HG03025 (cell line): ENCODE results near the gene GRIN2C.

Experiments used
- ATAC-seq: cut with Tn5 transposase; IDR thresholded peaks from one replicate; pipeline ENCODE4 v1.9.1; 2021; ENCODE audit warnings: mild to moderate bottlenecking, moderate library complexity; ENCODE audit not compliant: unreplicated experiment, low FRiP score

GRIN2C gene

DNA sequence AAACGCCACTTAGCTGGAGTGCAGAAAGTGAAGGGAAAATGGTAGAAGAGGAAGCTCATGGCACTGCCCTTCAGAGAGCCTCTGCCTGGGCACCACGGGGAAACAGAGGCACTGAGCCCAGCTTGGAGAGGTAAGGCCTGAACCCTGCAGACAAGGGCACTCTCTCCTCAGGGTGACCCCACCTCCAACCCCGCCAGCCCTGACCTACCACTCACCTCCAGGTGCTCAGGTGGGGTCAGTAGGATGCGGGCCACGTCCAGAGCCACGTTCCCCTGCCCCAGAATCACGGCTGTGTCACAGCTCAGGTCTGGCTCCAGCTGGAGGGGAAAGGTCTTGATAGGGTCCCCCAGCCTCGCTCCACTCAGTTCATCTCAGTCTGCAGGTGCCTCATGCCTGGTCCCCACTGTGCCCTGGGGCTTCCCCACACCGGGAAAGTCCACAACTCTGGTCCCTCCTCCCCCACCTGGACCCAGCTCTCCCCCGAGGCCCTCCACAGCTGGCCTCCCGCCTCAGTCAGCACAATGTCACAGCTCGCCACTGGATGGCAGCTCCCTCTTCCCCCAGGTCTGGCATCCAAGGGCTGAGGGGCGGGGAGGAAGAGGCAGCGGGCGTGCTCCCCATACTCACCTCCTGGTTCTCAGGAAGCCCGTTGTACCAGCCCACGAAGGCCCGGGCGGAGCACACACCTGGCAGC lies 6.0 kb upstream of the GRIN2C start:
- ATAC-seq: no peak

DNA sequence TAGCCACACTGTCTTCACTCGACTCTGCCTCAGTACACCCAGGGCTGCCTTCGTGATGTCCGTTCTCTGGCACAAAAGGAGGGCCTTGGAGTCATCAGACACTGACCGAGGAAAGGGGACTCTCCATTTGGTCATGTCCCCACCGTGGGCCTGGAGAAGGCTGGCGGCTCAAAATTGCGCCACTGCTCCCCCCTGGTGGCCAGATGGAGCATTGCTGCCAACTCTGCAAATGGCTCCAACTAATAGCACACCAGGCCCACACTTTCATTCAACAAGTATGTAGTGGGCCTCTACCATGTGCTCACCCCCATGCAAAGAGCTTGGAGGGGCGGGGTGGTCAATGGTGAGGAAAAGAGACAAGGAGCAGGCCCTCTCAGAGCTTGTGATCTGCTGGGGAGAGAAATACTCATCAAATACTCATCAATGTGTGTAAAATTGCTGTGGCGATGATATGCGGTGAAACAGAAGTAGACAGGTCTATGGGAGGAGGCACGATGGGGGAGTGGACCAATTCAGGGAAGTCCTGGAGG lies 5.2 kb upstream of the GRIN2C start:
- ATAC-seq: no peak

DNA sequence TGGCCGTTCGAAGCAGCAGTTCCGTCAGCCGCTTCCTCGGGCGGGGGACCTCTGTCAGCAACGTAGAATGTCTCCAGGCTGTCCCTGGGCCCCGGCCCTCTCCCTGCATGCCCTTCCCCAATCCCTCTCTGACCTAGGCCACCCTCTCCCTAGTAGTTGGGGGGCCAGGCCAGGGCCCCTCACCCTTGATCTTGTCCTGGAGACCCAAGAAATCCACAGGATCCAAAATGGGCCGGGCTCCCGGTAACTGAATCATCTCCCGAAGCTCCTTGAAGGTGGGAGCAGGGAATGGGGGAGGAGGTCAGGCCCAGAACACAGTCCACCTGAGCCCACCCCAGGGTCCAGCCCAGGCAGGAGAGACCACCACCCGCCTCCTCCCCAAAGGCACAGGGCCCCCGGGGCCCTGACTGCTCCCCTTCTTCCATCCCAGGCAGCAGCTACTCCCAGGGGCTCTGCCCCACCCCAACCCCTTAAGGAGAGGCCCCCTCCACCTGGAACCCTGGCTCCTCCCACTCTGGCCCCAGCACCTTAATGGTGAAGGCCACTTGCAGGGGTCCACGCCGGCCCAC lies 4.7 kb upstream of the GRIN2C start:
- no peak for ATAC-seq

DNA sequence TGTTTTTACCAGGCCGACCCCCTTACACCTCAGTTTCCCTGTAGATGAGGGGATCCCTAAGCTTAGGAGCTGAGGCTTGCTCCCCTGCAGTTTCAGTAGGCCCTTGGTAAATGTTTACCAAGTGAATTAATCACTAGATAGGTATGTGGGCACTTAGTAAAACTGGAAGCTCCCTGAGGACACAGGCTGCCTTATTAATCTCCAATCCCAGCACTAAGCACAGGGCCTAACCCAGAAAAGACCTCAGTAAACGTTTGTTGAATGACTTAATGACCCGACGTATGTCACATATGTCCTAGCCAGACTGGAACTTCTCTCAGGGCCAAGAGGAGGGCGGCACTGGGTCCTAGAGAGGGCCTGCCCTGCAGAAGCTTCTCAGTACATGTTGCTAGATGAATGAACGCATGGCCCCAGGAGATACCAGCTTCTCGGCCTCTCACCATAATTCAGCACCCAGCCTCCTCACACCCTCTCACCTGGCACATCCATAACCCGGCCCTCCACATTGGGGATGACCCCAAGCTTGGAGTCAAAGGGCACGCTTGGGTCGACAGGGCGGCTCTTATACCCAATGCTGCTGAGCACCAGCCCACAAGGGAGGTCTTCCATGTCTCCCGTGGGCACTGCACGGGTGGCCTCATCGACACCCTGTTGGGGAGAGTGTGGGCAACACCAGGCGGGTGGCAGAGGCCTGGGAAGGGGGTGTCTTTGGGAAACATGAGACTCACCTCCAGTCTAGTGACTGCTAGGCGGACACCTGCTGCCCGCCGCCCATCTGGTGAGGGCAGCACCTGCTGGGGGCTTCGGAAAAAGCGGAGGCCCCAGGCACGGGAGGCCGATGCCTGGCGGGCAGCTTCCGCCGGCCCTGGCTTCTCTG lies 4.0 kb upstream of the GRIN2C start:
- no peak for ATAC-seq

DNA sequence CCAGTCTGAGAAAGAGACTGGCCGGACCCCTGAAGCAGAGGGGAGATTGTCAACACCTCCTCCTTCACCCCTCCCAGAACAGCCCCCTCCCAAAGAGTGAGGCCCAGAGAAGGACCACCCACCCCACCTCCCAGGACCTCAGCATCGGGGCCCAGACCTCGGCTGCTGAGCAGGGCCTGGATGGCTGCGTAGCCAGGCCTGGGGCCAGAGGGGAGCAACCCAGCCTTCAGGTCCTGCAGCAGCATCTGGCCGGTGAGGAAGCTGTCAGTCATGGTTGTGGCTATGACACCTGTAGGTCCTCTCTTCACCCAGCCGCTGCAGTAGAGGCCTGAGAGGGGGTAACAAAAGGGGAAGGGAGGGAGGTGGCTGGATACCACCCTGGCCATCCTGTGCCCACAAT lies 3.2 kb upstream of the GRIN2C start:
- ATAC-seq: no peak

DNA sequence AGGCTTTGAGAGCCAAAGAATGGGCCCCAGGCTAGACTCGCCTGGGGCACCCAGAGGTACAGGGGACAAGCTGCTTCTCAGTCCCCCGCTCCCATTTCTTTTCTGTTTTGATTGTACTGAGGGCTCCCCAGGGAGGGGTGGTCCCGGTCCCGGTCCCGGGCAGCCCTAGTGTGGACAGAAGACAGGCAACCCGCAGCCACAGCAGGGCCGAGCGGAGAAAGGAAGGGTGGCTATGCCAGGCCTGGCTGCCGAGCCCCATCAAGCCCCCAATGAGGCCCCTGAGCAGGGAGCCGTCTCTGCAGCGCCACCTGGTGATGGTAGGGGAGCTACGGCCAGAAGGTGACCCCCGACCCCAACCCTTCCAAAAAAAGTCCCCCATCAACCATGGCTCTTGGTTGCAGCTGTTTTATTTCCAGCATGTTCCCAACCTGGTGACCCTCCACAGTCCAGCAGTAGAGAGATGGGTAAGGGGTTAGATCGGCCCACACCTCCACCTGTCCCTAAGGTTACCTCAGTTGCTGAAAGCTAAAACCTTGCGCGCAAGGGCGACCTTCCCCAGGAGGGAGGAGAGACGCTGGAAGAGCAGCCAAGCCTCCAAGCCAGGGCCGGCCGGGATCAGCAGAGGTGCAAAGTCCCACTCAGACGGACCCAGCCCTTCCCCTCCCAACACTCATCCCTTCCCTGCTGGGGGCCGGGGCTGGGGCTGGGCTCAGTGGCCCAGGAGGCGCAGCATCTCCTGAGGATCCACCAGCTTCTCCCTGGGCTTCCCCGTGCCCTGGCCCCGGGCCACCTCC lies 2.6 kb upstream of the GRIN2C start:
- ATAC-seq: no peak

DNA sequence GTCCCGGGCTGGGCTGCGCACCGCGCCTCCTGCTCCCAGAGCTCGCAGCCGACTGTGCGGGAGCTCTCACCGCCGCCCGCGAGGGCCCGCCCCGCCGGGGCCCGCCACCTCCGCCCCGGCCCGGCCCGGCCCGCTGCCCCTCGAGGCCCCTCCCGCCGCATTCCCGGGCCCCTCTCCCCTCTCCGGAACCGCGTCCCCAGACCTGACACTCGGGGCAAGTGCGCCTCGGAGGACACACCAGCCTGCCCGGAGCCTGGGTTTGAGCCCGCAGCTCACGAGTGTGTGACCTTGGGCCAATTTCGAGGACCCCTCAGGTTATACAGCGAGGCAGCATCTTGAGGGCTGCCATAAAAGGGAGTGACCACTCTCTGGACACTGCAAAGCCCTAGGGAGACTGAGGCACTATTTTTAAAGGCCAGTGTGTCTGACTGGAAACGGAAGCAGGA lies 2.0 kb upstream of the GRIN2C start:
- no peak for ATAC-seq

DNA sequence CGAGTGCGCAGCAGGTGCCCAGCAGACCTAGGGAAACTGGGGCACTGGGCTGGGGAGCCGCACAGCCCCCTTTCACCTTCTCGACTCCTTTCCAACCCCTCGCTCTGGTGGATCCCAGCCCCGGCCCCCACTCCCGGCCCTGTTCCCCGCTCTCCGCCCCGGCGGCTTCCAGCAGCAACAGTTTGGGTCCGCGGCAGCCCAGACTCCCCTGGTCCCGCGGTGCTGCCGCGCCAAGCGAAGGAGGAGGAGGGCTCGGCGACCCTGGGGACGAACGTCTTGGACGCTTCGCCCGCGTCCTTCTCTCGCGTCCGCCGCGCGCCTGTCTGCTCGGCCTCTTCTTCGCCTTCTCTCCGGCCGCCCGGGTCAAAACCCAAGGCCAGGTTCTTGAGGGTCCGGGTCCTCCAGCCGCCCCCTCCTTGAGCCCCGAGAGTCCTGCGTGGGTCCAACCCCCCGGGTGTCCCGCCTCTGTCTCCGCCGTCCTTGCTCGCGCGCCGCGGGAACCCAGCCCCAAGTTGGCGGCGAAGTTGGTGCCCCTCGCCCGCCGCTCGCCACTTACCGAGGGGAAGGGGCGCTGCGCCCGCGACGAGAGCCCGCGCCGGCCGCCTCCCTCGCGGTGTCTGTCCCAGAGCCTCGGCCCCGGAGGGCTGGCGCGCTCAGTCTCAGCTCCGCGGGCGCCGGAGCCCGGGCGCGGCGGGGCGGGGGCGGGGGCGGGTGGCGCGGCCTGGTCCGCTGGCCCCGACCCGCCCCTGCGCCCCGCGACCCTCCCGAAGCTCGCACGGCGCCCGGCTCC lies 1.4 kb upstream of the GRIN2C start:
- ATAC-seq: no peak

DNA sequence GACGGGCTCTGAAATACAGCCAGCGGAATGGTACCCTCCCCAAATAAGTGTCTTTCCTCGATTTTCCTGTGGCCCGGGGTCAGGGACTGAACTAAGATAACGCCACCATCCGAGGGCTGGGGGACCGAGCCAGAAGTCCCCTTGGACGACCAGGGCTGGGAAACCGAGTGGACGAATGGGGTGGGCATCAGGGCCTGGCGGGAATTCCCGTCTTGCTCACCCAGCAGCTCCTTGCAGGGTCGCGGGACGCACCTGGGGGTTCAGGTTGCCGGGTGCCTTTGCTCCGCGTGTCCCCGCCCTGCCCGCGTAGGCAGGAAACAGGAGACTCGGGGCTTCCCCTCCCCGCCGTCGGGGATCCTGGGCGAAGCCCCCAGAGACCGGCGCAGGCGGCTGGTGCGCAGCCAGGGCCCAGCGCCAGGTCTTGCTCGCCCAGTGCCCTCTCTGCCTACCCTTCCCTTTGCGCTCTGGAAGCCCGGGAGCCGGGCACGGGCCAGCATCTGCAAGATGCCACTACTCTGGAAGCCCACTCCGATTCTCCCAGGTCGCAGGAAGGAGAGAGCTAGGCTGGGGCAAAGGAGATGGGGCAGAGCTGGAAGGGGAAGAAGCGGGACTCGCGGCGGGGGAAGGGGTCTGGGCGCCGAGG lies 665 bp upstream of the GRIN2C start:
- ATAC-seq: no peak

DNA sequence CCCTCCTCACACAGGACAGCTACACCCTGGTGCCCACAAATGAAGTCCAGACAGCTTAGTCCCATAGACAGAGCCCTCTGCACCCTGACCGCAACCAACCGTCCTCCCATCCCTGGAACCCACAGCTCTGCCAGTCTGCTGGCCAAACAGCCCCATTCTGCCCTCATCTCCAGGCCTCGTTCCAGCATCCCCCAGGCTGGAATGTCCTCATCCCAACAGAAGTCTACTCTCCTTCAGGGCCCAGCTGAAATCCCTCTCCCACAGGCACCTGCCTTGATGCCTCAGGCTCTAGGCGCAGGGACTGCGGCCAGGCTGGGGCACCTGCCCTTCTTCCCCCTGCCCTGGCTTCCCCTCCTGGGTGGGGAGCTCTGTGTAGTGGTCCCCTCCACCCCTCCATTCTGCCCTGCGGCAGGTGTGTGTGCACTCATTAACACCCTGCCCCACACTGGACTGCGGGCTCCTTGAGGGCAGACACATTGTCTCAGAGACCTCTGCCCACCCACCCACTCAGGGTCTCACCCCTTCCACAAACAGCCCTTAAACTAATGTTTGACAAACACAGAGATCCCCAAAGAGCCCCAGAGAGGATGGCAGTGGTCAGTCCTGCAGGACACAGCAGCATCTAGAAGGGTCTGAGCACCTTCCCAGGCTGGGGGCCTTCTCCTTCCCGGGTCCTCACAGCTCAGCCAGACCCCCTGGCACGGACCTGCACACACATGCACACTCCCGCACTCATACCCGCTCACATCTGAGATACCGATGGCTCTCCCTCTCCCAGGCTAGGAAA lies 820 bp downstream of the GRIN2C start:
- ATAC-seq: no peak

DNA sequence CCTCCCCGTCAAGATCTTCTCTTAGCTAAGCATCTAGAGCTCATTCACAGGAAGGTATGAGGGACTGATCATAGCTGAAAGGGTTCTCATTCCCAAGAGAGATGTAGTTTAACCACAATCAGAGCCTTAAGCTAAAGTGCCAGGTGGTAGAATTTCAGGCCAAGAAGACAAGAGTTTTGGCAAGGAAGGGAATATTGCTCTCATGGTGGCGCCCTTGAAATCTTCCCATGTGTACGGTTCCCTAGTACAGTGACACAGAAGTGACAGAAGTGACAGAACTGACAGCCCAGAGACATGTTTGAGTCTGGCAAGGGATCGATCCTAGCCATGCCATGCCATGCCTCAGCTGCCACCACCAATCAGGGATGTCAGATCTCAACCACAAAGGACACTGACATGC lies 2.5 kb downstream of the GRIN2C start:
- ATAC-seq: no peak

DNA sequence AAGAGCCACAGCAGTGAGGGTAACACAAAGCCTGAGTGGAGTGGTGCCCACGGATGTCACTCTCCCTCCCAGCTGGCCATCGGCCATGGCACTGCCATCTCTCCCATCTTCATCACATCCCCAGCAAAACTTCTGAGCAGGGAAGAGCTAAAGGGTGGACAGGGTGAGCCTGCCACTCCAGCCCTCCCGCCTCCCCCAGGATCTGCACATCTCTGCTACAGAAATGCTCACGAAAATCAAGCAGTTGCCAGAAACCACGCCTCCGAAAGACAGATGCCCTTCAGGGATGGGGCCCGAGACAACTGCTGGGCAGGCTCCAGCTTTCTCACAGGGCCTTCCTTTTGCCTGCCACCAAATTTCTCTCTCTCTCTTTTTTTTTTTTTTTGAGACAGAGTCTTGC lies 3.6 kb downstream of the GRIN2C start:
- ATAC-seq: no peak

DNA sequence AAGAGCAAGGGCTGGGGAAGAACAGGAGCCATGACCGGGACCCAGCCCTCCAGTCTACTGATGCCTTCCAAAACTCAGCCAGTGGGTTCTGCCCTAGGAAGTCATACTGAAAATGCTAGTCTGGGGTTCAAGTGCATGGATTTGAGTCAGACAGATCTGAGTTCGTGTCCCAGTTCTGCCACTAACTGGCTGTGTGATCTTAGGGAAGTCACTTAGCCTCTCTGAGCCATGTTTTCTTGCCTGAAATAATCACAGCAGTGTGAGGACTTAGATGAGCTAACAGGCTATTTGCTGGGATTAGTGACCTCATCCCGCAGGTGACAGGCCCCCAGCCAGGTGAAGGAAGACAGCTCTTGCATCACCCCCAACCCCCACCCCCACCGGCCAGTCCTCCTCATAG lies 4.4 kb downstream of the GRIN2C start:
- no peak for ATAC-seq

DNA sequence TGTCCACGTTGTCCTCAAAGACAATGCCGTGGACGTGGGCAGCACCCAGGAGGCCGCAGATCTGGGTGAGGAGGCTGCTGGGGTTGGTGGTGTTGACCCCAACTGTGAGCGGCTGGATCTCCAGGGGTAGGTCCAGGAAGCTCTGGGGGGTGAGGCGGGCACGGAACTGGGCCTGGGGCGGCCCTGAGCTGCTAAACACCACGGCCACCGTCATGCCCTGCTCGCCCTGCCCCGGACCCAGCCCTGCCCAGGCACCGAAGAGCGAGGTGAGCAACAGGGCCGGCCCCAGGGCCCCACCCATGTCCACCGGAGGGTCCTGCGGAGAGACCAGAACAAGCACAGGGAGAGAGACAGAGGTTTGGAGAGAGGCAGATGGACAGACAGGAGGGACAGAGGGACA lies 4.9 kb downstream of the GRIN2C start:
- ATAC-seq: no peak

DNA sequence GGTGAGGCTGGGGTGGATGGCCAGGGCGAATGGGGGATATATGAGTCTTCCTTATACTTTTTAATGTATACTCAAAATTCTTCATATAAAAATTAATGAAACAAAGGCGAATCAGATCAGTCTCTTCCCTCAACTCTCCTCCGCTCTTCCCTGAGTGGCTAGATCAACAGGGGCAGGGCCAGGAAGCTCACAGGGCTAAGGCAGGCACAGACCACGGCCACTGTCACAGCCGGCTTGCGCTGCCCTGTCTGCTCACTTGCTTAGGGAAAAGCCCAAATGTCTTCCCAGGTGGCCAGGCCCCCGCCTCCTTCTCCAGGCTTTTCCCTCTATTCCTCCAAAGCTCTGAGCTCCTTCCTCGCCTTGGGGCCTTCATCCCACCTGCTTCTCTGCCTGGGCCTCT lies 6.0 kb downstream of the GRIN2C start:
- ATAC-seq: no peak

DNA sequence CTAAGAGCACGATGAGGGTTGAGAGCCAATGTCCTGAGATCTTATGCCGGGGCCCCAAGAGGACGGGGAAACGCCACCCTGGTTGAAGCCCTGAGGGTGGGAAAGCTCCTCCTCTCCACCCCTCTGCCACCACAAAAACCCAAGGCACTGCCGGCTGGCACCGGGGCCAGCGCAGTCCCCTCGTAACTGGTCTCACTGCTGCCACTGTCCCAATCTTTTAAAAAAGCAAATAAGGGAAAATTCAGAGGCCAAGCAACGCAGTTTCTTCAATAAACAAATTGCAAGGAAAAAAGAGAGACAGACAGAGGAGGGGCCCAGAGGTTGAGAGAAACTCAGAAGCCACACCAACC lies 6.7 kb downstream of the GRIN2C start:
- no peak for ATAC-seq

DNA sequence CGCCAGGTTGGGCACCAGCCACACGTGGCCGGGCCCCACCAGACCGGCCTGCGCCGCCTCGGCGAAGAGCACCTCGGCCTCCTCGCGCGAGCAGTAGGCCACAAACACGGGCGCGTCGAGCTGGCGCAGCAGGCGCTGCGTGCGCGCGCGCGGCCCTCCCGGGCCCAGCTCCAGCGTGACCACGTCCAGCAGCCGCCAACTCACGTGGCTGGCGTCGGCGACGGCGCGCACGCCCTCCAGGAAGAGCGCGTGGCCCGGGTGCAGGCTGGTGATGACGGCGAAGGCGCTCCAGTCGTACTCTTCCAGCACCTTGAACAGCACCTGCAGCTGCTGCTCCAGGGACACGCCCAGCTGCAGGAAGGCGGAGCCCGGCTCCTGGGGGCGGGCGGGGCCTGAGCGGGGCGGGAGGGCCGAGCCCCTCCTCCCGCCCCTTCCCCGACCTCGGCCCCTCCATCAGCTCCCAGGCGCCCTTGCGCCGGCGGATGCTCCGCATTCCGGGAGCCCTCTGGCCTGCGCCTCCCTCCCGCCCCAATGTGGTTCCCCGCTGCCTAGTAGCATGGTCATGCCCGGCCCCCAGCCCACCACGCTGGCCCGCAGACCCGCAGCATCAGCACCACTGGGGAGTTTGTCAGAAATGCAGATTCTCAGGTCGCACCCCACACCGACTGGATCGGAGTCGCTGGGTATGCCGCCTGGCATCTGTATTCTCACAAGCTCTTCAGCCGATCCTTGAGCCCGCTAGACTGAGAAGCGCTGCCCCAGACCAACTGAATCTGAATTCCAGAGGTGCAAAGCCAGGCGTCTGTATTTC lies 7.2 kb downstream of the GRIN2C start:
- ATAC-seq: no peak
